NCI-H510A treated with DMSO at 0.1 percent for 48 hours (cell line): ENCODE results near the gene MAPK8IP1.

Source experiments
- DNase-seq: peaks from one replicate; lab custom pipeline; 2025; lab: John Stamatoyannopoulos, UW

The MAPK8IP1 gene

GRCh38 chr11:45945397-45945999, 60.0 kb downstream of the MAPK8IP1 start:
- DNase-seq = no peak

DNA sequence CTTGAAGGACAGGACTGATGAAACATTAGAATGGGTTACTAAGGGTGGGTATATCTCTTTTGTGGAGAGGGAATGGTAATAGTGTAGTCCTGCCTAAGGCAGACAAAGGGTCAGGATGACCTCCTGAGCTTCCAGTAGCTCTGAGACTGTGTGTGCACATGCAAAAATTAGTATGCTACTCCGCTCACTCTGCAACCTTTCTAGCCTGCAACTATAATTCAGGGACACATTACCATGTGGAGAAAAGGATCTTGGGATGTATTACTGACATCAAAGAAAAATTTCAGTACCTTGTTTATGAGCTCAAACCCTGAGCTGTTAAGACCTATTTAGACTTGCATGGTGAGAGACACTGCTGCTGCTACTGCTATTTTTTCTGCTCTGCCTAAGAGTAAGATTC, 62.4 kb downstream of the MAPK8IP1 start:
- DNase-seq = no peak

GRCh38 chr11:45948356-45948755, 62.9 kb downstream of the MAPK8IP1 start:
- no peak for DNase-seq

GRCh38 chr11:45949992-45950407, 64.5 kb downstream of the MAPK8IP1 start:
- DNase-seq = no peak
